ENCODE results near the gene C1QTNF5.

DNA sequence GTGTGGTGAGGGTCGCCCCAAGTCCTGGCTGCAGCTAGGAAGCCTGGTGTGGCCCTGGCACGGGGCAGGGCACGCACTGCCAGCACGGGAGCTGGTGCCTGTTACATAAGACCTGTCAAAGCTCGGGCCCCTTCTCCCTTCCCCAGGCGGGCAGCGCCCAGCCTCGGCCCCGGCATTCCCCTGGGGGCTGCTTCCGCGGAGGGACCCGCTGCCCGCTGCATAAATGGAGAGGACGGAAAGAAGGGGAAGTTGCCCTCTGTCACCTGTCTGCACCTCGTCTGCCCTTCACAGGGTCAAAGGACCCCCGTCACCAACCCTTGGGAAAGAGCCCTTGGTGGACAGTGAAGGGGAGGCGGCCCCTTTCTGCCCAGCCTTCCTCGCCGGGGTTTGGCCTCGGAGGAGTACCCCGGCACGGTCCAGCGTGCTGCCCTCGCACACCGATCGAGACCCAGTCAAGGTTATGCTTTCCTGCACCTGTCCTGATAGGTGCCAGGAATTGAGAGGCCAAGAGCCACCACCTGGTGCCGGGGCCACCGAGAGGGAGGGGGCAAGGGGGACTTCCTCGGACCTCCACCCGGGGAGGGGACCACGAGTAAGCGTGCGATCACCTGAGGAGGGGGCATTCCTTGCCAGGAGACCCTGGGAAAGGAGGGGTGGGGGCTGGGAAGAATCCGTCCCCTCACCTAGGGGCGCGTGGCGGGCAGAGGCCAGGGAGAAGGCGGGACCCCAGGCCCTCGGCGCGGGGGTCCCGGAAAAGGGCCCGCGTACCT is 22.6 kb upstream of the C1QTNF5 start:
- TF ChIP-seq RBAK (tag by site-specific recombination; IDR thresholded peaks at IDR 0.05): no peak
- TF ChIP-seq, protein P1, sequence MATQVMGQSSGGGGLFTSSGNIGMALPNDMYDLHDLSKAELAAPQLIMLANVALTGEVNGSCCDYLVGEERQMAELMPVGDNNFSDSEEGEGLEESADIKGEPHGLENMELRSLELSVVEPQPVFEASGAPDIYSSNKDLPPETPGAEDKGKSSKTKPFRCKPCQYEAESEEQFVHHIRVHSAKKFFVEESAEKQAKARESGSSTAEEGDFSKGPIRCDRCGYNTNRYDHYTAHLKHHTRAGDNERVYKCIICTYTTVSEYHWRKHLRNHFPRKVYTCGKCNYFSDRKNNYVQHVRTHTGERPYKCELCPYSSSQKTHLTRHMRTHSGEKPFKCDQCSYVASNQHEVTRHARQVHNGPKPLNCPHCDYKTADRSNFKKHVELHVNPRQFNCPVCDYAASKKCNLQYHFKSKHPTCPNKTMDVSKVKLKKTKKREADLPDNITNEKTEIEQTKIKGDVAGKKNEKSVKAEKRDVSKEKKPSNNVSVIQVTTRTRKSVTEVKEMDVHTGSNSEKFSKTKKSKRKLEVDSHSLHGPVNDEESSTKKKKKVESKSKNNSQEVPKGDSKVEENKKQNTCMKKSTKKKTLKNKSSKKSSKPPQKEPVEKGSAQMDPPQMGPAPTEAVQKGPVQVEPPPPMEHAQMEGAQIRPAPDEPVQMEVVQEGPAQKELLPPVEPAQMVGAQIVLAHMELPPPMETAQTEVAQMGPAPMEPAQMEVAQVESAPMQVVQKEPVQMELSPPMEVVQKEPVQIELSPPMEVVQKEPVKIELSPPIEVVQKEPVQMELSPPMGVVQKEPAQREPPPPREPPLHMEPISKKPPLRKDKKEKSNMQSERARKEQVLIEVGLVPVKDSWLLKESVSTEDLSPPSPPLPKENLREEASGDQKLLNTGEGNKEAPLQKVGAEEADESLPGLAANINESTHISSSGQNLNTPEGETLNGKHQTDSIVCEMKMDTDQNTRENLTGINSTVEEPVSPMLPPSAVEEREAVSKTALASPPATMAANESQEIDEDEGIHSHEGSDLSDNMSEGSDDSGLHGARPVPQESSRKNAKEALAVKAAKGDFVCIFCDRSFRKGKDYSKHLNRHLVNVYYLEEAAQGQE (tag by site-specific recombination; IDR thresholded peaks at IDR 0.05): no peak
- no peak for TF ChIP-seq MZF1 (tag by site-specific recombination; IDR thresholded peaks at IDR 0.05; ENCODE audit: borderline replicate concordance)
- TF ChIP-seq ZNF658 (tag by site-specific recombination; IDR thresholded peaks at IDR 0.05): no peak
- no peak for TF ChIP-seq ZBTB8A (tag by site-specific recombination; IDR thresholded peaks at IDR 0.05)
- TF ChIP-seq, protein P2, sequence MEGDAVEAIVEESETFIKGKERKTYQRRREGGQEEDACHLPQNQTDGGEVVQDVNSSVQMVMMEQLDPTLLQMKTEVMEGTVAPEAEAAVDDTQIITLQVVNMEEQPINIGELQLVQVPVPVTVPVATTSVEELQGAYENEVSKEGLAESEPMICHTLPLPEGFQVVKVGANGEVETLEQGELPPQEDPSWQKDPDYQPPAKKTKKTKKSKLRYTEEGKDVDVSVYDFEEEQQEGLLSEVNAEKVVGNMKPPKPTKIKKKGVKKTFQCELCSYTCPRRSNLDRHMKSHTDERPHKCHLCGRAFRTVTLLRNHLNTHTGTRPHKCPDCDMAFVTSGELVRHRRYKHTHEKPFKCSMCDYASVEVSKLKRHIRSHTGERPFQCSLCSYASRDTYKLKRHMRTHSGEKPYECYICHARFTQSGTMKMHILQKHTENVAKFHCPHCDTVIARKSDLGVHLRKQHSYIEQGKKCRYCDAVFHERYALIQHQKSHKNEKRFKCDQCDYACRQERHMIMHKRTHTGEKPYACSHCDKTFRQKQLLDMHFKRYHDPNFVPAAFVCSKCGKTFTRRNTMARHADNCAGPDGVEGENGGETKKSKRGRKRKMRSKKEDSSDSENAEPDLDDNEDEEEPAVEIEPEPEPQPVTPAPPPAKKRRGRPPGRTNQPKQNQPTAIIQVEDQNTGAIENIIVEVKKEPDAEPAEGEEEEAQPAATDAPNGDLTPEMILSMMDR (tag by site-specific recombination; IDR thresholded peaks at IDR 0.05): no peak
- TF ChIP-seq, protein P3, sequence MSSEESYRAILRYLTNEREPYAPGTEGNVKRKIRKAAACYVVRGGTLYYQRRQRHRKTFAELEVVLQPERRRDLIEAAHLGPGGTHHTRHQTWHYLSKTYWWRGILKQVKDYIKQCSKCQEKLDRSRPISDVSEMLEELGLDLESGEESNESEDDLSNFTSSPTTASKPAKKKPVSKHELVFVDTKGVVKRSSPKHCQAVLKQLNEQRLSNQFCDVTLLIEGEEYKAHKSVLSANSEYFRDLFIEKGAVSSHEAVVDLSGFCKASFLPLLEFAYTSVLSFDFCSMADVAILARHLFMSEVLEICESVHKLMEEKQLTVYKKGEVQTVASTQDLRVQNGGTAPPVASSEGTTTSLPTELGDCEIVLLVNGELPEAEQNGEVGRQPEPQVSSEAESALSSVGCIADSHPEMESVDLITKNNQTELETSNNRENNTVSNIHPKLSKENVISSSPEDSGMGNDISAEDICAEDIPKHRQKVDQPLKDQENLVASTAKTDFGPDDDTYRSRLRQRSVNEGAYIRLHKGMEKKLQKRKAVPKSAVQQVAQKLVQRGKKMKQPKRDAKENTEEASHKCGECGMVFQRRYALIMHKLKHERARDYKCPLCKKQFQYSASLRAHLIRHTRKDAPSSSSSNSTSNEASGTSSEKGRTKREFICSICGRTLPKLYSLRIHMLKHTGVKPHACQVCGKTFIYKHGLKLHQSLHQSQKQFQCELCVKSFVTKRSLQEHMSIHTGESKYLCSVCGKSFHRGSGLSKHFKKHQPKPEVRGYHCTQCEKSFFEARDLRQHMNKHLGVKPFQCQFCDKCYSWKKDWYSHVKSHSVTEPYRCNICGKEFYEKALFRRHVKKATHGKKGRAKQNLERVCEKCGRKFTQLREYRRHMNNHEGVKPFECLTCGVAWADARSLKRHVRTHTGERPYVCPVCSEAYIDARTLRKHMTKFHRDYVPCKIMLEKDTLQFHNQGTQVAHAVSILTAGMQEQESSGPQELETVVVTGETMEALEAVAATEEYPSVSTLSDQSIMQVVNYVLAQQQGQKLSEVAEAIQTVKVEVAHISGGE (tag by site-specific recombination; conservative IDR thresholded peaks at IDR 0.05; ENCODE audit: low read depth): no peak
- no peak for TF ChIP-seq ZBTB17 (tag by site-specific recombination; IDR thresholded peaks at IDR 0.05)
- no peak for TF ChIP-seq ZFP3 (tag by site-specific recombination; IDR thresholded peaks at IDR 0.05; ENCODE audit: low read depth)
- TF ChIP-seq ZNF37A (tag by site-specific recombination; IDR thresholded peaks at IDR 0.05): no peak
- no peak for TF ChIP-seq ZNF792 (tag by site-specific recombination; IDR thresholded peaks at IDR 0.05)
